GM12872 (cell line): ENCODE data around the gene DUSP5.

Experiments
- CTCF ChIP-seq: IDR thresholded peaks from 3 replicates; pipeline ENCODE4 v1.5.1; 2011; ENCODE audit warnings: low read depth, mild to moderate bottlenecking, low read length, moderate library complexity; ENCODE audit not compliant: insufficient read depth

The DUSP5 gene

GRCh38 chr10:110530131-110530831 is 32.6 kb downstream of the DUSP5 start:
- no peak for TF ChIP-seq CTCF

GRCh38 chr10:110531687-110532086 is 34.0 kb downstream of the DUSP5 start:
- TF ChIP-seq CTCF: no peak

GRCh38 chr10:110533149-110533548 is 35.4 kb downstream of the DUSP5 start:
- TF ChIP-seq CTCF: no peak

- no peak for TF ChIP-seq CTCF
Observed at GRCh38 chr10:110534571-110534970, 36.9 kb downstream of the DUSP5 start.

- TF ChIP-seq CTCF: peak; percentile 47
Observed at GRCh38 chr10:110535958-110536891, 38.5 kb downstream of the DUSP5 start.

GRCh38 chr10:110539091-110539490 is 41.4 kb downstream of the DUSP5 start:
- TF ChIP-seq CTCF: no peak

- TF ChIP-seq CTCF: no peak
Observed at GRCh38 chr10:110540031-110540430, 42.3 kb downstream of the DUSP5 start.
